Ecto neural progenitor cell (in vitro differentiated cells): ENCODE data around the gene PODNL1.

ENCODE experiments used
- DNase-seq: peaks from one replicate; pipeline ENCODE4 v3.0.0-alpha.2; 2018; ENCODE audit warnings: low spot score

Gene PODNL1

DNA sequence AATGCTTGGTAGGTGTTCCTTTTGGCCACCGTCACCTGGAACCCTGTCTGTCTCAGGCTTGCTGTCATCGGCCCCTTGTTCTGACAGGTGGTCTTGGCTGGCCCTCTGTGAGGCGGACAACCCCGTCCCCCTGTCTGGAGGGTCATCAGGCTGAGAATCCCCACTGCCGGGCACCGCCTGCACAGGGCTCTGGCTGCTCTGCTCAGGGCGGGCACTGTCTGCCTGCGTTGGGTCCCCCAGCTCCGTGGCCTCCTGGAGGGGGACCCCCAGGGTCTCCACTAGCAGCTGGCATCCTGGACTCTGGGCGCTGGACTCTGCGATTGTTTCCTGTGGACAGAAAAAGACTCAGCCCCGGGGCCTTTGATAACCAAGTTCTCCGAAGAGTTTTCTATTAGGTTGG, 48.1 kb downstream of the PODNL1 start:
- no peak for DNase-seq

DNA sequence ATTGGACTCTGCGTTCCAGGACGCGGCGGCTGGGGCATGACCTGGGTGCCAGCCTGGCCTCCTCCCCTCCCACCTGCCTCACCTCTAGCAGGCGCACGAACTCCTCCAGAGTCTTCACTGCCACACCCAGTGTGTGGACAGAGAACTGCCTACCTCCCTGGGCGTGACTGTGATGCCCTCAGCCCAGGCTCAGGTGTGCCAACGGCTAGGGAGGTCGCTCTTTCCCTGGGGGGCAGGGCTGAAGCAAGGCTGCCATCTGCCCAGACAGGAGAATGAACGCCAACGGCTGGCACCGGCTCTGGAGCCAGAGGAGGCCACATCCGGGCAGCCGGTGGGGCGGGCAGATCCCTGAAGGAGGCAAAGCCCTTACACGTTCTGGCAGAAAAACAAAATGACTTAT, 49.9 kb downstream of the PODNL1 start:
- no peak for DNase-seq

DNA sequence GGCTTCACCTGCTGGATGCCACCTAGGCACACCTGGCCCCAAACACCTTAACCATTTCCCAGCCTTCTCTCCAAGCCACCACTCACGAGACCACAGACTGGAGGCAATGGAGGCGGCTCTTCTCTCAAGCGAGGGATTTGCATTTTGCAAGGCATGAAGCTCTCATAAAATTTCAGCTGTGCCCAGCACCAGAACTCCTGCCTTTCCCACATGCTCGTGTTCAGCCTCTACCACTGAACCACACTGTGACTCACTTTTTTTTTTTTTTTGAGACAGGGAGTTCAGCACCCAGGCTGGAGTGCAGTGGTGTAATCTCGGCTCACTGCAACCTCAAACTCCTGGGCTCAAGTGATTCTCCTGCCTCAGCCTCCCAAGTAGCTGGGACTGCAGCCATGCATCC, 50.7 kb downstream of the PODNL1 start:
- DNase-seq: no peak

DNA sequence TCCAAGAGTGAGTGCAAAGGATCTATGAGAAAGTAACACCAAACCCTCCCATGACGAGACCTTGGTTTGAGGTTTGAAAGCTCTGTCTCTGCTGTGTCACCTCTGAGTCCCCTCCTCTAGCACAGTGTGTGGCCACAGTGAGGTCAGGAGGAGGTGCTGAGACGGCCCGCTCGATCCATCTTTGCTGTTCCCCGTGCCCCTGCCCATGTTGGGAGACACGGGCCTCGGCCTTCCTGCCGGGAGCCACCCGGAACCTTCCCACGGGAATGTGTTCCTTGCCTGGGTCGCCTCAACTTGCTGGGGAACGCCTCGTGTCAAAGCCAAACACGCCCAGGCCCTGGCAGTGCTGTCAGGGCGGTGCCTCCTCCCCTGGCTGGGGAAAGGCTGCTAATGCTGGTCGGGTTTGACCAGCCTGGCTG, 51.2 kb downstream of the PODNL1 start:
- no peak for DNase-seq

DNA sequence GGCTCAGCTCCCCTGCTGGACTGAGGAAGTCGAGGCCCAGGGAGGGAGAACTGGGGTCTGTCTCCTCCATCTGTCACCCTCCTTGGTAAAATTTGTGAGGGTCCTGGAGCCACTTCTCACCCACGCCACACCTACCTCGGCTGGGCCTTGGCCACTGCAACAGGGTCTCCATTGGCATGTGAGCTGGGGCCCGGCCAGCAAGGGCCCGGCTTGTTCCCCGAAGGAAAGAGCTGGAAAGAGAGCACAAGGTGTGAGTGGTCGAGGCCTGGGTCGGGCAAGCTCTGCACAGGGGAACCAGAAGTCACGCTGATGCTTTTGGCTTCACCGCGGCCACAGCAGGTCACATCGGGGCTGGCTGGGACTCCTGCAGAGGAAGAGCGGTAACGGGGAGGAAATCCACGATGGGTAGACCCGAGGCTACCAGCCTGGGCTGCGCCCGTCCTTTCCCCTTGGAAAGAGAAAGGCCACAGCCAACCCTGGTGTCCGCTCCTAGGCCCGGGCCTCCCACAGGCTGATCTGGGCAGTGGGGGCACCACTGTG, 52.3 kb downstream of the PODNL1 start:
- DNase-seq: no peak

DNA sequence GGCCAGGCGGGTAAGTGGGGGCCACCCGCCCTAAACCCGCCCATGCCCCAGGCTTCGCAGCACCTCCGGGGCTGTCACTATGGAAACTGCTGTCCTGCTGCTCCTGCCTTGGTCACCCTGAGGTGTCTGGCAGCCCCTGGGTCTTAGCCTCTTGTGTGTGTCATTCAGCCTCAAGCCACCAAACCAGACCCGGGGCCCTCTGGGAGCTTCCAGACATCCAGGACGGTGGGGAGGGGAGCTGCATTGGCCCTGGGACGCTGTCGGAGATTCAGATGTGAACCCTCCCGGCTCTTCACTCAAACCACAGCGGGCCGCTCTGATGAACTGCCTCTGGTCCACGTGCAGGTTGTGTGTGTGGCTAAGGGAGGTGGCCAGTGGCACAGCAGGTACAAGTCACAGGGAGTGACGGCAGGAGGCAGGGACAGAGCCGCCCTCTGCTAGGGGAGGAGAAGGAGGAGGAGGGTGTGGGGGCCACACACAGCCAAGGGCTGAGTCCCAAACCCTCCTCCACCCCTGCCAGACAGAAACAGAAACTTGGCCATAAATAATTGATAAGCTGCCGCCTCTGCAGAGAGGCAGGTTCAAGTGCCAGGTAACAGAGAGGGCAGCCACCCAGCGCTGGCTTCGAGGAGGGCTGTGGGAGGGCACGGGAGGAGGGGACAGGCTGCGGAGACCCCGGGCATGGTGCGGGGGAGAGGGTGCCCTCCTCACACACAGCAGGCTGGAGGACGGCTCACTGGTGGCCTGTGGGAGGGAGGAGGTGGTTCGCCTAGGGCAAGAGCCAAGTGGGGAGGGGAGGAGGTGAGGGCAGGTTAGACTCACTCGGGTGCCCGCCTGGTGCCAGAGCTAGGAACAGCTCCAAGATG, 53.3 kb downstream of the PODNL1 start:
- no peak for DNase-seq

DNA sequence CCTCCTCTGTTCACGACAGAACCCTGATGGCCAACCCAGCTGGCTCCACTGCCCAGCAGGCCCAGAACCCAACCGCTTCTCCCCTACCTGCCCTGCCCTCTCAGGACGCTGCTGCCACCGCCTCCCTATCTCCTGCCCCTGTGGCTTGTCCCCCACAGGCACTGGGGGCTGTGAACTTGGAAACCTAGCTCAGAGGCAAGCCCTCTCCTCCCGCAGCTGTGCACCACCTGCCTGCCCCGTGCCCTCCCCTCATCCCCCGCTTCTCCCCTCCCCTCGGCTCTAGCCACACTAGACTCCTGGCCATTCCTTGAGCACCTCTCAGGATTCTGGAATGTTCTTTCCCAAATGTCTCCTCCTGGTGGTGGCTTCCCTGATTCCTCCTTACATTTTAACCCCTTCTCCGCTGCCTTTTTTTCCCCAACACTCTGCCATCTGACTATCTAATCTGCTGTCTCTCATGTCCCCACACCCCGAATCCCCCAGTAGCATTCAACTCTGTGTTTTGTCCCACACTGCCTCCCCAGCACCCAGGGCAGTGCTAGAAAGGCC, 54.6 kb downstream of the PODNL1 start:
- DNase-seq: no peak

DNA sequence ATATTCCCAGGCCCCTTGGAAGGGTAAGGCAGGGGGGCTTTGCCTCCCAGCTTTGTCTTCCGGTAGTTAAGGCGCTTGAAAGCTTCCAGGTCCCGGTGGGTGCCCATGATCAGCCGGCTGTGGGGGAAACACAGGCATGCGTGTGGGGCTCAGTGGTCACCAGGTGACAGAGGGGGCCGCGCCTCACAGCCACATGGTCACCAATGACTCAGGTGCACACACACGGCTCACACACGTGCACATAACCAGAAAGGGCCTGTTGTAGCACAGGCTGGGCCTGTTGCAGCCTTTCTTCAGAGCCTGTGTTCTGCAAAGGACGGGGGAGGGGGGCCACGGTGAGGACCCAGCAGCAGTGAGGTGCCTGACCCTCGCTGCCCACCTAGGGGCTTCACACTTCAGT, 55.4 kb downstream of the PODNL1 start:
- no peak for DNase-seq

DNA sequence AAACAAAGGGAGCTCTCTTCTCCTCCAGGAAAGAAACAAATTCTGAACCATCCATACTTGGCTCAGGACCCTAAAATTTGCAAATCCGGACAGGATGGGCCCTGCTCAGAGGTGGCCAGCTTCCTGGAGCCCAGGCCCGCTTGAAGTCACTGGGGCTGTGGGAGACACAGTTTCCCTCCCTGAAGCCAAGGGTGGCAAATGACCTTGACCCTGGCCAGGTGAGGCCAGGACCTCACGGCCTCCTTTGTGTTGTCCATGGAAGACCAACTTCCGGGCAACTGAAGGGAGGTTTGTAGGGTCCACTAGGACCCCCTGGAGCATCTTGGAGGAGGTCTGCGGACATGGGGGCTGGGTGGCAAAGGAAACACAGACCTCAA, 55.8 kb downstream of the PODNL1 start:
- DNase-seq: no peak

DNA sequence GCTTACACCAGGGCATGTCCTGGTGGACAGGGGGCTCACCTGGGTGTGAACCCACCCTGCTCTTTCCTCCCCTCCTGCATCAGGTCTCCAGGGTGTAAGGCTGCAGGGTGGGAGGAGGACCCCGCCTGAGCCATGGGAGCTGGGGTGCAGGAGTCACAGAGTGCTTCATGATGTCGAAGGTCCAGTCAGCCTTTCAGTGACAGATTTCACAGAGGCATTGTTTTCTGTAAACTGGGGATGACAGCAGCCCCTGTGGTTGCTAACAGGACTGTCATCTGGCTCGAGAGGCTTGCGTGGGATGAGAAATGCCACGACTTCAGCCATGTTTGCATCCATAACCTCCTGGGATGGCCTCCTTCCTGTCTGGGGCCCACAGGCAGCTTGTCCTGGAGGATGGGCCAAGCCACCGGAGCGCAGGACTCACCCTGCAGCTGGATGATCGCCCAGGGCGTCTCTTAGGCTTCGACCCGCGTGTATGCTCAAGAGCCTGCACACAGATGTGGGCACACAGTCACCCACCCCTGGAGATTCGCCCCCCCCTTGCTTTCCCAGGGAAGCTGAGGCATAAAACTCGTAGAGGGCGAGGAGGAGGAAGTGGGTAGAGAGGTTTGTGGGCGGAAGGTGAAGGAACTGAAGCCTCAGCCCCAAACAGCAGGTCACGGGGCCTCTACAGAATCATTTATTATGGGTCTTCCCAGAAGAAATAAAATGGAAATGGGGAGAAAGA, 56.4 kb downstream of the PODNL1 start:
- no peak for DNase-seq

DNA sequence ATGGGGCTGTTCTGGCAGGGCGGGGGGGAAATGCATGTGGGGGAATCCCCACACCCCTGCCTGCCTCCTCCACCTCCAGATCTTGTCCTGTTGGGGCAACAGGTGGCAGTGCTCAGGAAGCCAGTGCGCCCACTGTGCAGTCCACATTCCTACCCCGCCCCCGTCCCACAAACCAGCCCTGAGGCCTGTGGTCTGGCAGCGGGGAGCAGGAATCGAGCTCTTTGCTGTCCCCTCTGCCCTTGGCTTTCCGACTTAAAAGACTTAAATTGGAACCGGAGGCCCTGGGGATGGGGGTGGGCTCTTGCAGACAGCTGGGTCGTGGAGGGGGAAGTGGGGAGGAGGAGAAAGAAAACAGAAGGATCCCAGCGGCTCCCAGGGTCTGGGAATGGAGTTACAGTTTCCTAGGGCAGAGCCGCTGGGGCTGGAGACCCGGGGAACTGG, 56.9 kb downstream of the PODNL1 start:
- peak; percentile 80 for DNase-seq
